Spleen (tissue), 11 donors: ENCODE results near the gene SNIP1. TPM values are rescaled to one million over a fixed set of nuclear protein-coding genes. Genes with fewer than 3 reads are reported as not detected.

ENCODE experiments used
- DNase-seq: peaks from one replicate; pipeline ENCODE4 v3.0.0-alpha.2; 2020
- H3K27ac ChIP-seq, 8 donors: fragments of 200-600 bp; sonication (generic) in 7 of 8; 1 replicate in 4 of 8; 2 replicates in 4 of 8; pipeline versions ENCODE4 v1.5.0 to v1.8.0; 2016 to 2021; ENCODE audit warnings: inconsistent platforms in 4 of 8, mild to moderate bottlenecking in 4 of 8, moderate library complexity in 1 of 8
- H3K27me3 ChIP-seq, 7 donors: fragments of 200-600 bp; sonication (generic) in 6 of 7; replicated peaks in 1 of 7; 1 replicate in 4 of 7; 2 replicates in 3 of 7; pipeline versions ENCODE4 v1.5.0 to v1.8.0; 2016 to 2021; ENCODE audit warnings: inconsistent platforms in 3 of 7, mild to moderate bottlenecking in 1 of 7
- H3K36me3 ChIP-seq, 6 donors: fragments of 200-600 bp; sonication (generic) in 5 of 6; 1 replicate in 4 of 6; 2 replicates in 2 of 6; pipeline versions ENCODE4 v1.5.0 to v1.8.0; 2016 to 2021; ENCODE audit warnings: inconsistent platforms in 2 of 6
- H3K4me1 ChIP-seq, 6 donors: fragments of 200-600 bp; sonication (generic) in 5 of 6; 1 replicate in 3 of 6; 2 replicates in 3 of 6; pipeline versions ENCODE4 v1.5.0 to v1.8.0; 2016 to 2021; ENCODE audit warnings: inconsistent platforms in 3 of 6
- H3K4me3 ChIP-seq, 8 donors: fragments of 200-600 bp; sonication (generic) in 7 of 8; 1 replicate in 4 of 8; 2 replicates in 4 of 8; pipeline versions ENCODE4 v1.5.0 to v1.8.0; 2016 to 2021; ENCODE audit warnings: inconsistent platforms in 4 of 8, mild to moderate bottlenecking in 4 of 8, moderate library complexity in 2 of 8
- H3K9me3 ChIP-seq, 8 donors: fragments of 200-600 bp; sonication (generic) in 7 of 8; 1 replicate in 4 of 8; 2 replicates in 4 of 8; pipeline versions ENCODE4 v1.5.0 to v1.8.0; 2016 to 2021; ENCODE audit warnings: inconsistent platforms in 4 of 8
- CTCF ChIP-seq, 11 experiments: fragments of 200-600 bp in 7 of 11; fragments of 450-650 bp in 4 of 11; sonication (generic) in 4 of 11; IDR thresholded peaks in 8 of 11; conservative IDR thresholded peaks in 3 of 11; 1 replicate in 7 of 11; 2 replicates in 4 of 11; pipeline versions ENCODE4 v1.4.0 to v1.8.0; 2016 to 2021; ENCODE audit warnings: antibody characterized with exemption in 11 of 11, inconsistent platforms in 4 of 11, mild to moderate bottlenecking in 1 of 11
- POLR2A ChIP-seq, 3 donors: fragments of 450-650 bp; IDR thresholded peaks; one replicate each; pipeline ENCODE4 v1.5.1; 2017; ENCODE audit warnings: antibody characterized with exemption in 3 of 3, mild to moderate bottlenecking in 1 of 3
- POLR2AphosphoS5 ChIP-seq, 3 donors: sonication (generic); formaldehyde crosslinking; IDR thresholded peaks; one replicate each; pipeline ENCODE4 v1.5.1; 2017; ENCODE audit warnings: antibody characterized with exemption in 3 of 3
- WGBS, 5 donors: extraction: QIAGEN DNeasy Blood & Tissue Kit in 3 of 5; methylation state at CpG; one replicate each; pipeline versions ENCODE4 v1.1.5 to v1.1.7; 2013 to 2018; 5-methylcytosine and 5-hydroxymethylcytosine counted together
- intact Hi-C: fragments of 100-400 bp; cut with DNase I; formaldehyde crosslinking; loops from one replicate; pipeline ENCODE4 v1.15.0; 2023; ENCODE audit warnings: low total_unique reads
- polyA plus RNA-seq, 3 donors: library from polyadenylated mRNA; stranded (reverse); fragments of 200-250 nt; gene quantifications; one replicate each; pipeline ENCODE4 v1.2.1, GENCODE V29; 2013
- total RNA-seq, 7 donors: library from RNA; depleted of rRNA in 3 of 7; stranded (reverse); fragments of >200 nt in 3 of 7; fragmentation: NEBNext Ultra II Directional in 4 of 7; extraction: Animal tissue kit (Norgen Biotek cat#: 25700) in 4 of 7; gene quantifications; one replicate each; pipeline versions ENCODE4 v1.1.0 to v1.2.1, GENCODE V29; 2016 to 2021
- donor health status: healthy with polysubstance abuse.
- donor health status: DM: no; HTN: no; CAD: no; lungs with moderate emphysema.
- donor health status: DM: no; HTN: no; CAD: no.
- donor health status: Bipolar disorder and iron deficiency.
- donor health status: healthy.
- donor health status: DM: no; HTN: no; CAD: no.
- donor health status: DM: yes; HTN: yes; CAD: no.

Gene SNIP1
- total and polyA plus RNA-seq, 10 donors: 4.3 to 26.6 (median 20.3) TPM

- 76 to 88% (median 86%) methylated on average over 1 to 7 of the region's 7 CpGs for WGBS, 5 donors
- DNase-seq: no peak
- Histone ChIP-seq H3K27me3 (peaks cover 0 to 13% (median 0%) of the 10 kb centered on the region in 7 donors), H3K4me1 (peaks cover 3 to 21% (median 10%) of the 10 kb centered on the region in 6 donors), H3K9me3 (no peaks in the 10 kb centered on the region), H3K27ac (no peak overlapping the region), H3K4me3 (no peak overlapping the region), H3K36me3 (peaks cover 0 to 22% (median 4%) of the 10 kb centered on the region in 6 donors)
- intact Hi-C loops: no loop called here
- TF ChIP-seq CTCF (IDR thresholded peaks at IDR 0.05 in 8 of 11, conservative IDR thresholded peaks at IDR 0.05 in 3 of 11): no peak
- no peak for TF ChIP-seq POLR2AphosphoS5 (IDR thresholded peaks at IDR 0.05)
- TF ChIP-seq POLR2A (IDR thresholded peaks at IDR 0.05): no peak
These were observed 5.0 kb upstream of the SNIP1 start for GRCh38 chr1:37559080-37559479.

- peaks cover 0 to 13% (median 0%) of the 10 kb centered on the region in 7 donors for H3K27me3 ChIP-seq
- intact Hi-C loops: no loop called here
- H3K4me1 ChIP-seq: peaks cover 3 to 24% (median 13%) of the 10 kb centered on the region in 6 donors
- WGBS, 5 donors: 75 to 97% (median 83%) methylated on average over 1 of the region's 1 CpG
- H3K36me3 ChIP-seq: peaks cover 0 to 15% (median 4%) of the 10 kb centered on the region in 6 donors
- TF ChIP-seq POLR2A (IDR thresholded peaks at IDR 0.05) (no peak), CTCF (IDR thresholded peaks at IDR 0.05 in 8 of 11, conservative IDR thresholded peaks at IDR 0.05 in 3 of 11) (no peak), POLR2AphosphoS5 (IDR thresholded peaks at IDR 0.05) (no peak)
- H3K9me3 ChIP-seq: no peaks in the 10 kb centered on the region
- H3K4me3 ChIP-seq: no peak overlapping the region
- no peak for DNase-seq
- H3K27ac ChIP-seq: no peak overlapping the region
These were observed 4.3 kb upstream of the SNIP1 start for GRCh38 chr1:37558411-37558810.

- 79 to 98% (median 84%) methylated on average over 3 of the region's 3 CpGs for WGBS, 5 donors
- Histone ChIP-seq H3K27me3 (peaks cover 0 to 13% (median 0%) of the 10 kb centered on the region in 7 donors), H3K4me1 (peaks cover 5 to 34% (median 24%) of the 10 kb centered on the region in 6 donors), H3K4me3 (peak overlapping the region in 3 of 8 donors; percentile 14 to 56 (median 36)), H3K27ac (peak overlapping the region in 2 of 8 donors; percentile 36 to 42), H3K36me3 (peaks cover 0 to 7% (median 2%) of the 10 kb centered on the region in 6 donors), H3K9me3 (no peaks in the 10 kb centered on the region)
- intact Hi-C loops: no loop called here
- DNase-seq: no peak
- TF ChIP-seq POLR2AphosphoS5 (IDR thresholded peaks at IDR 0.05): no peak
- TF ChIP-seq POLR2A (IDR thresholded peaks at IDR 0.05): no peak
- TF ChIP-seq CTCF (IDR thresholded peaks at IDR 0.05 in 8 of 11, conservative IDR thresholded peaks at IDR 0.05 in 3 of 11): no peak
These were observed 3.3 kb upstream of the SNIP1 start for GRCh38 chr1:37557402-37557801.

- DNase-seq: peak; percentile 79
- Histone ChIP-seq H3K27me3 (peaks cover 0 to 13% (median 0%) of the 10 kb centered on the region in 7 donors), H3K4me3 (peak within 1 kb of the TSS in 5 of 8 donors; percentile 14 to 56 (median 21)), H3K4me1 (peaks cover 10 to 40% (median 30%) of the 10 kb centered on the region in 6 donors), H3K27ac (peak within 1 kb of the TSS in 2 of 8 donors; percentile 36 to 42), H3K9me3 (no peaks in the 10 kb centered on the region), H3K36me3 (peaks cover 0 to 9% (median 3%) of the 10 kb centered on the region in 6 donors)
- intact Hi-C loops: no loop called here
- 28 to 37% (median 31%) methylated on average over 31 of the region's 31 CpGs for WGBS, 5 donors
- TF ChIP-seq POLR2AphosphoS5 (IDR thresholded peaks at IDR 0.05): peak; percentile 23 to 70 (median 51)
- TF ChIP-seq POLR2A (IDR thresholded peaks at IDR 0.05): no peak
- no peak for TF ChIP-seq CTCF (IDR thresholded peaks at IDR 0.05 in 8 of 11, conservative IDR thresholded peaks at IDR 0.05 in 3 of 11)
These were observed 2.7 kb upstream of the SNIP1 start, which contains the start of gene DNALI1 for GRCh38 chr1:37556712-37557196. DNALI1 (plus strand) TSS chr1:37556940; CDS start chr1:37556995, 55 bp downstream.
